GM19025 (cell line): ENCODE data around the gene IFNGR1.
"Not testable (repeated sequence)": the region's sequence is repeated elsewhere in the genome, so short reads cannot be mapped to it uniquely, and the experiment has no call there.

ENCODE experiments used
- ATAC-seq: cut with Tn5 transposase; IDR thresholded peaks from one replicate; pipeline ENCODE4 v1.9.1; 2021; ENCODE audit warnings: mild to moderate bottlenecking, low read depth, moderate library complexity; ENCODE audit not compliant: unreplicated experiment

The IFNGR1 gene

DNA sequence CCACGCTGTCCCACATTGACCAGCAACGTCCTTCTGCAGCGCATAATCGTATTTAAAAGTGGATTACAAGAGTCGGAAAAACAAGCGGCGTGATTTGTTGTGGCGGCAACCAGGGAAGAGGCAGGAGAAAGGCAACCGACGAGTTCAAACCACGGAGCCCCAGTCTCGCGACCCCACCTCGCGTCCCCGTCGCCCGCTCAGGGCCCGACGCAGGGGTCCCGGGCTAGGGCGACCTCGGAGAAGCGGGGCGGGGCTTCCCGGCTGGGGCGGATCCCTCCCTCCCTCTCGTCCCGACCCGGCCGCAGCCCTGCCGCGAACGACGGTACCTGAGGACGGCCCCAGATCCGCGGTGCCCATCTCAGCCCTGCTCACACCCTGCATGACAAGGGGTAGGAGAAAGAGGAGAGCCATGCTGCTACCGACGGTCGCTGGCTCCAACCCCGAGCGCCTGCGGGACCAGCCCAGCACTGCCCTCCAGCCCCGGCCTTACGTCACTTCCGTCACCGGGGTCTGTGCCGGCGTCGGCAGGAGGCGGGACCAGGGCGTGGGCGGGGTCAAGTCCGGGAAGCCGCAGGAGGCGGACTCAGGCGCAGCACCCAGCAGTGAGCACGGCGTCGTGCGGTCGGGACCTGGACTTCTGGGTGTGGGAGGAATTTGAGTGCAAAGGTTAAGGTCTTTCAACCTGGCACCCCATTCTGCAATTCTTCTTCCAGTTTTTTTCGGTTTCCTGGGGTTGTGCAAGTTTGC lies at the start of gene IFNGR1:
Gene IFNGR1 (minus strand): TSS at position 469 of the 747 bp plus-strand sequence. CDS start 58 bp downstream, at position 411.
- peak; percentile 98 for ATAC-seq

DNA sequence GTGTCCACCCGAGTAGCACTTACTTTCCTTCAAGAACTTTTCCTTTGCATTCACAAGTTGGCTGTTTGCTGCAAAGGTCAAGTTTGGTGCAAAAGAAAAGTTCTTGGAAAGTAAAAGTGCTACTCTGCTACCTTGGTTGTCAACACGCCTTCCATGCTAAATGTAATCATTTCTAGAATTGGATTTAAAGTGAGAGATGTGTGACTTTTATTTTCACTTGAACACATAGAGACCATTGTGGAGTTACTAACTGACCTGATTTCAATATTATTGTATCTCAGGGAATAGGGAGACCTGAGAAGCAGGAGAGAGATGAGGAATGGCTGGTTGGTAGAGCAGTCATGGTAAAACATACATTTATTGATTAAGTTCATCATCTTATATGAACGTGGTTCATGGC lies 49.7 kb upstream of the IFNGR1 start:
- no peak for ATAC-seq

DNA sequence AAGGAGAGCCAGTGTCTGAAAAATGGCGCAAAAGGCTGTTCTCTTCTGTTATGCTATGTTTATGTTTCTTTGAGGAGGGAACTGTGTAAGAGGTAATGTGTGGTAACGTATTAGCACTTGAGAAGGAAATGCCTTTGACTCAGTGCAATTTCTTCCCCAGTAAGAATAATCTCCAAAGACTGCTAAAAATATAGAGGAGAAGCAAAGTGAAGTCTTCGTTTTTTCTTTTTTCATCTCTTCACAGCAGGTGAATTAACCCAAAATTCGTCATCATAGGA lies 47.1 kb upstream of the IFNGR1 start:
- no peak for ATAC-seq

DNA sequence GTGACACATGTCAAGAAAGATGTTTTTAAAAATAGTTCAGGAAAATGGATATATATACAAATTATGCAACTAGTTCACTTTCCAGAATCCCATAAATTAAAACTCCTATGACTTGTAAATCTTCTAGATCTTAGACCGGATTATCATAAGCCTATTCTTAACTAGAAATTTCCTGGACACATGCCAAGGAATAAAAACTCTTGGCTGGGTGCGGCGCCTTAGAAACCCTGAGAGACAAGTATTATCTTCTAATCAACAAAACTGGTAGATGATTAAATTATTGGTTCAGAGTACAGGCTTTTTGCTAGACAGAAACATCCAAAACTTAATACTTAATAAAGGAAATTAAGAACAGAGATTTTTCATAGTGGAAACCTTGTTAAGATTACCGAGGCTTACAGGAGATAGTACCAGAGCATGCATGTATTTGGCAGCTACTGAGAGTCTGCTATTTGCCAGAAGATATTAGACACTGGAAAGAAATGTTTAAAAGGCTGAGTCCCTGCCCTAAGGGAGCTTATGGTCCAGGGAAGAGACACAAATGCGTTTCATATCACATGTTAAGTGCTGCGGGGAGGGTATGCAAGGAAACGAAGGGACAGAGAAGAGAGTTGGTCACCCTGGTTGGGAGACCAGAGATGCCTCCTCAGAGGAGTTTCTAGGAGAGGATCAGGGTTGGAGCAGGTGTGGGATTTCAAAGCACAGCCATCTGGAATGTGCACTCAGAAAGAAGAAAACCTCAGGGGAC lies 46.5 kb upstream of the IFNGR1 start:
- ATAC-seq, result no peak

DNA sequence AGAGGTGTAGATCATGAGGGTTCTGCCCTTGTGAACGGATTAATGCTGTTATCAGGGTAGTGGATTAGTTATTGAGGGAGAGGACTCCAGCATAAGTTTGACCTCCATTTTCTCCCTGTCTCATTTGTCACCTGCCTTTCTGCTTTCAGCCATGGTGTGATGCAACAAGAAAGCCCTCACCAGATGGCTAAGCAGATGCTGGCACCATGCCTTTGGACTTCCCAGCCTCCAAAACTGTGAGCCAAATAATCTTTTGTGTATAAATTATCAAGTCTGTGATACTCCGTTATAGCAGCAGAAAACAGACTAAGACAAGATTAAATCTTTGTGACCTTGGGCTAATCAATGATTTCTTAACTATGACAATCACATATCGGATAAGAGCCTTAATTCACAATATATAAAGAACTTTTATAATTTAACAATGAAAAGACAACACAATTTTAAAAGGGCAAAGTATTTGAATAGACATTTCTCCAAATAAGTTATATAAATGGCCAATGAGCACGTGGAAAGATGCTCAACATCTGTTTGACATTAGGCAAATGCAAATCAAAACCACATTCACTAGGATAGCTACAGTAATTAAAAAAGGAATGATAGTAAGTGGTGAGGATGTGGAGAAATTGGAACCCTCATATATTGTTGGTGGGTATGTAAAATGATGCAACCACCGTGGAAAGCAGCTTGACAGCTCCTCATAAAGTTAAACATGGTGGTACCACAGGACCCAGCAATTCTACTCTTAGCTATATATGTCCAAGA lies 45.3 kb upstream of the IFNGR1 start:
- ATAC-seq, result no peak

DNA sequence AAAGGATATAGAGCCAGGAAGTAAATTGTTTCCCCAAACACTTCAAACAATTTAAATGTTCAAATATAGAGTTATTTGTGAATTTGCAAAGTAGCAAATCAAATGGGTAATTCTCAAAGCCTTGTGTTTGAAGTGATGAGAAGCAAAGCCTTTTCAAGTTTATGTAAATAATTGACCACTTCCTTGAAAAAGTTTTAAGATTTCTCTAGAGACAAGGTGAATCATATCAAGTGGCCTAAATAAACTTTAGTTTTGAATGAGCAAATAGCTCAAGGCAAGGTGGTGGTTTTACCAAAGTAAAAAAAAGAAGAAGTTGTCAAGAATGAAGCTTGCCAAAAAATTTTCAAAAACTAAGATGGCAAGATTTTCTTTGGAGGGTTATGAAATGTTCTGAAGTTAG lies 42.6 kb upstream of the IFNGR1 start:
- no peak for ATAC-seq

DNA sequence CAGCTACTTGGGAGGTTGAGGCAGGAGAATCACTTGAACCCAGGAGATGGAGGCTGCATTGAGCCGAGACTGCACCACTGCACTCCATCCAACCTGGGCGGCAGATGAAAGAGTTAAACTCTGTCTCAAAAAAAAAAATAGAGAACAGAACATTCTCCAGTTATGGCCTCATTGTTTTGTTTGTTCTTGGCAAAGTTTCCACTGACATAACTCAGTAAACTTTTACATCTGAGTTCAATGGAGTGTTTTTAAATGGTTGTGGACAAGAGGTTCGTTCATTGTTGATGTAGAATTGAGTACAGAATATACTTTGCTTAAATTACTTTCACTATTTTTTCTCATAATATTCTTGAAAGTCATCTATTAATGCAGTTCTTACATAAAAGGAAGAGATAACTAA lies 42.2 kb upstream of the IFNGR1 start:
- ATAC-seq, result no peak

DNA sequence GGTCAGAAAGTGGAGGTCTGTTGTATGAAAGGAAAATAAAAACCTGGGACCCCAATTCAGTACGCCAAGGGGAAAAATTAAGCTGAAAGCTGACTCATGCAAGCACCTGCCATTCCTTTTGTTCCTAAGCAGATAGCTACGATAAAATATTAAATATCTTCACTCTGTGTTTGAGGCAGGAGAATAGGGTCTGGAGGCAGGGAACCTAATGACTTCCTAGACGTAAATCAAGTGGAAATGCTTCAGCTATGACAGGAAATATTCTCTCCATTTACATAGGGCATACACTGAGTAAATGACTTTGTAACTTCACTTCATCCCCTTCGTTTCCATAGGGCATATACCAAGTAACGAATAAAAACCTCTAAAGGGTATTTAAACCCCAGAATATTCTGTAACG lies 41.0 kb upstream of the IFNGR1 start:
- no peak for ATAC-seq

DNA sequence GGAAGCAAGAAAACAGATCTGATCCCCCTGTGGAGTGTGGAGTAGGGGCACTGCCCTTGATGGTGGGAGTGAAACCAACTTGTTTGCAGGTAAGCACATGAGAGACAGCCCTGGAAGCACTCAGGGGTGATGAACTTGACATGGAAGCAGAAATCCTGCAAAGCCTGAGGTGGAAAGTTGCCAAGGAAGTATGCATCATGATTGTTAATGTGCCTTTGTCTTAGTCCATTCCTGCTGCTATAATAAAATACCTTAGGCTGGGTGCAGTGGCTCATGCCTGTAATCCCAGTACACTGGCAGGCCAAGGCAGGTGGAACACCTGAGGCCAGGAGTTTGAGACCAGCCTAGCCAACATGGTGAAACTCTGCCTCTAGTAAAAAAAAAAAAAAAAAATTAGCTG lies 40.2 kb upstream of the IFNGR1 start:
- no peak for ATAC-seq

DNA sequence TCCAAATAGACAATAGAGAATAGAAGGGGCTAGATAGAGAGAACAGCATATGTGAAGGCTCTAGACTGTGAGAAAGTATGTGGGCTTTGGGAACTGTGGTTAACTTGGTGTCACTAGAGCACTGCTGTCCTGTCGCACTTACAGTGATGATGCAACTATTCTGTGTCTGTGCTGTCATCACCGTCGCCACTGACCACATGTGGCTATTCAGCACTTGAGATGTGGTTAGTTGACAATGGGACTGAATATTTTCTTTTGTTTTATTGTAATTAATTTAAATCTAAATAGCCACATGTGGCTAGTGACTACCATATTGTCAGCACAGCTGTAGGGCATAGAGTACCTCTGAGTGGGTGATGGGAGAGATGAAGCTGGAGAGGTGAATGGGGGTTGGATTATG lies 39.0 kb upstream of the IFNGR1 start:
- ATAC-seq, result no peak

DNA sequence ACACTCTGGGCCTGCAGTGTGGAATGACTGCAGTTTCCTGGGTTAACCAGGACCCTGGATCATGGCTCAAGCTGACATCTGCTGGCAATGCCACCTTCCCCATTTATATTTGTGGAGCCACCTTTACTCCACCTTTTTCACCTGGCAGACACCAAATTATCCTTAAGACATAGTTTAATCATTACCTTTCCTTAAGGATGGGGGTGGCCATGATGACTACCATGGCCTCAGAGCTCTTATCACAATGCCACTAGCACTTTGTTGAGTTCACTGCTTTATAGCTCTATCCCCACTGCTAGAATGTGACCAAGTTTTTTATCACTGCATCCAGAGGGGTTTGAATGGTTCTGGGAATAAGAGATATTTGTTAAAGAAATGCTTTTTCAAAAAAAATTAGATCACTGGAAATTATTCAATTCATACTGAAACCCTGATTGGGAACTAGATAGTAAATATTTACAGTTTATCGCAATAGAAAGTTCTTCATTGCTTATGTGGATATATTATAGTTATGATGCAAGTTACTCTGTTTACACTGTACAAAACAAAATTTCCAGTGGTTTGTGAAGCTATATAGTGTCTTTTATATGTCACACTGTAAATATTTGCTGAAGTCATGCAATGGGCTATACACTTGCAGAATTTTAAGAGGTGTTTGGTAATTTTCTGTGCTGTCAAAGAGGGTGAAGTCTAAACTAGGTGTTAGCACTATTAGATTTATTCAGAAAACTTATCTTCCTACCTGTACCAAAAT lies 37.3 kb upstream of the IFNGR1 start:
- ATAC-seq, result no peak

DNA sequence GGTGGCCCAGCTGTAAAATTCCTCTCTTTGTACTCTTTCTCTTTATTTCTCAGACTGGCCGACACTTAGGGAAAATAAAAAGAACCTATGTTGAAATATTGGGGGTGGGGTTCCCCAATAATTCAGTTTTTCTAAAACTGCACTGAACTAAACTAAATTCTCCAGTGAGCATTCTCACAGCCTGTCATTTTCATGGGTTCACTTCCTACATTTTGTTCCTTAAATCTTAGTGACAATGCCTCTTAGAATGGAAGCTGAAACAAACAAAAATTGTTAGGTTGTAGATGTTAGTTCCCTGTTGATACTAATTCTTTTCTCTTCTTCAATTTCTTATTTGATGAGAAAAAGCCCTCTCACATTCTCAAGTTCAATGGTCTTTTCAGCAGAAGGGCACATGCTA lies 35.8 kb upstream of the IFNGR1 start:
- ATAC-seq, result no peak

DNA sequence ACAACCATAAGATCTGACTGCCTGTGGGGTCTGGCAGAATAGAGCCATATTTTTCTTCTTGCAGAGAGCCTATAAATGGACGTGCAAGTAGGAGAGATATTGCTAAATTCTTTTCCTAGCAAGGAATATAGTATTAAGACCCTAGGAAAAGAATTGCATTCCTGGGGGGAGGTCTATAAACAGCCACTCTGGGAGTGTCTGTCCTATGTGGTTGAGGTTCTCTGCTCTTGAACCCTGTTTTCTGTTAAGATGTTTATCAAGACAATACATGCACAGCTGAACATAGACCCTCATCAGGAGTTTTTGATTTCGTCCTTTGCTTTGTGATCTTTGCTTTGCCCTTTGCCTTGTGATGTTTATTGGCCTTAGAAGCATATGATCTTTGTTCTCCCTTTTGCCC lies 35.2 kb upstream of the IFNGR1 start:
- ATAC-seq, result not testable (repeated sequence)

DNA sequence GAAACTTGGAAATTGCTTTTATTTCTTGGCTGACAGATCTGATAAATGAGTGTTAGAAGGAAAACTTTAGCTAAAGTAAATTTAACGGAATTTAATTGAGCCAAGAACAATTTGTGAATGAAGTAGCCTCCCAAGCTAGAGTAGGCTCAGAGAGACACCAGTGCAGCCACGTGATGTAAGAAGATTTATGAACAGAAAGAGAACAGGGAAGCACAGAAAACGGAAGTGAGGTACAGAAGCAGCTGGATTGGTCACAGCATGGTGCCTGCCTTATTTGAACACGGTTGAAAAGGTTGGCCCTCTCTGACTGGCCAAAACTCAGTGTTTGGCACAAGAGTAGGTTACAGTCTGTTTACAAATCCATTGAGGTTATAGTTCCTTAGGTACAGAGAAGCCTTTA lies 29.5 kb upstream of the IFNGR1 start:
- no peak for ATAC-seq

DNA sequence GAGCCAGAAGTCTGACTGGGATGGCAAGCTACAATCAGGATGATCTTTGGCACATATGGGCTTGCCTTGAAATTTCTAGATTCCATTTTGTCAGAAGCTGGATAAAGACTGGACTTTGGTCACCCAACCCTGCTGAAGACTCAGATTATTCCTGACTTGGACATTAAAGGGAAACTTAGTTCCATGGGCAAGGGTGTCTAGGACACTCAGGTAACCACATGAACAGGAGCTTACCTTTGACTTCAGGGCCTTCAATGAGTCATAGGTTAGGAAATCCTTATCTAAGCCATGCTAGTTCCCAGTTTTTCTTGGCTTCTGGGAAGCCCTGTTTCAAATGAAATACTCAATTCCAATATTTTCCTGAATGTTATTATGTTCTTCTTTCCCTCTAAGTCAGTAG lies 28.5 kb upstream of the IFNGR1 start:
- ATAC-seq, result no peak

DNA sequence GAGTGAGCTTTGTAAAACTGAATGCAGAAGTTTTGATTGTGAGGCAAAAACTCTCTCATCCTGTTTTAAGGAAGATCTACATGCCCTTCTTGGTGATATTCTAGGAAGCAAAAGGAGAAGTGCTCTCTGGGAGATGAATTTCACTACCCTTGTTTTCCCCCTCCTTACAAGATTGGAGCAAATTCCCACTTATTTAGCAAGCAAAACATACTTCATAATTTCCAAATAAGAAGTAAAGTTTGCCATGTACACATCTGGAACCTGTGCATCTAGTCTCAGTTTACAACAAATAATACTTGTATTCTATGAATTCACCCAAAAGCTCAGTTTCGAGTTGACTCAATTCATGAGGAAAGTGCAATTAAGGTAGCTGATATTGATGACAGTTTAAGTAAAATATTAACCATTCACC lies 27.6 kb upstream of the IFNGR1 start:
- no peak for ATAC-seq

DNA sequence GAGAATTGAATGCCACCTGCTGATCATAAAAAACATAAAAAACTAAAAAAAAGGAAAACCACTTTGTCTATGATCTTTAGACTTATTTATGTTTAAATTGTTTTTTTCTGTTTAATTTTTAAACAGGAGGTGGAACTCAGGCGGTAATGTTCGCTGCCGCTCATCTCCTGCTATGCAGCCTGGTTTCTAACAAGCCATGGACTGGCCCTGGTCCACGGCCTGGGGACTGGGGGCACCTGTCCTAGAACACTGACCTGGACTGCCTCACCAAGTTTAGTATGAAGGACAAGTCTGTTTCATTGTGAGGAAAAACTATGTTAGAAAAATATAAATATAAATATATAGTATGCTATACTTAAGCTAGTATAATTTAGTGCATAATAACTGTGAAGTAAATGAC lies 27.0 kb upstream of the IFNGR1 start:
- ATAC-seq, result no peak

DNA sequence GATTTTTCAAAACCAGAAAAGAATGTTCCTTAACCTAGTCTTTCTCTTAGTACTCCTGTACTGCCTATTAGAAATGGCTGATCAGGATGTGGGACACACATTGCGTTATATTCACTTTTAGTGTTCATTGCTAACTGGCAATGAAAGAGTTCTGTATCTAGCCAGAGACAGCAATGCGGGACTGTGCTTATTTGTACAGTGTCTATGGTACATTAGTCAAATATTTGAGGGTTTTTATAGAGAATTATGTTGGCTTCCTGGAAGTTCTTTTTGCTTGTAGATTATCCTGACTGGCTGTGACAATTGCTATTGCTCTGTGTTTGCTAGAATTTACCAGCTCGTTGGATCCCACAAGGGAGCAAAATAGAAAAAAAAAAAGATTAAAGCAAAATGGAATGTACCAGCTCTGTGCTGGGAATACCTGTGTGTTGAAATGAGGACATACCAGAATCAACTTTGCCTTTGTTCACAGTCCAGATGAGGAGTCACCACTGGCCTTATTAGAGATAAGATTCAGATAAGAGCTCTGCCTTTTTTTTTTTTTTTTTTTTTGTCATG lies 22.4 kb upstream of the IFNGR1 start:
- ATAC-seq, result no peak

DNA sequence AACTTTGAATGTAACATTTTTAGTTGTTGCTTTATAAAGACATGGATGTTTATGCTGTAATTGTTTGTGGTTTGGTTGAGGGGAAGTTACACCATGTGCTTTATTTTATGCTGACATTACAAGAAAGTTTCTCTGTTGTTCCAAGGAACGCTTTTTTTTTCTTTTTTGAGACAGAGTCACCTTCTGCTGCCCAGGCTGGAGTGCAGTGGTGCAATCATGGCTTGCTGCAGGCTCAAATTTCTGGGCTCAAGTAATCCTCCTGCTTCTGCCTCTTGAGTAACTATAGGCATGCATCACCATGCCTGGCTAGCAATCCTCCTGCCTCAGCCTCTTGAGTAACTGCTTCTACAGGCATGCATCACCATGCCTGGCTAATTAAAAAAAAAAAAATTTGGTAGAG lies 21.0 kb upstream of the IFNGR1 start:
- no peak for ATAC-seq

DNA sequence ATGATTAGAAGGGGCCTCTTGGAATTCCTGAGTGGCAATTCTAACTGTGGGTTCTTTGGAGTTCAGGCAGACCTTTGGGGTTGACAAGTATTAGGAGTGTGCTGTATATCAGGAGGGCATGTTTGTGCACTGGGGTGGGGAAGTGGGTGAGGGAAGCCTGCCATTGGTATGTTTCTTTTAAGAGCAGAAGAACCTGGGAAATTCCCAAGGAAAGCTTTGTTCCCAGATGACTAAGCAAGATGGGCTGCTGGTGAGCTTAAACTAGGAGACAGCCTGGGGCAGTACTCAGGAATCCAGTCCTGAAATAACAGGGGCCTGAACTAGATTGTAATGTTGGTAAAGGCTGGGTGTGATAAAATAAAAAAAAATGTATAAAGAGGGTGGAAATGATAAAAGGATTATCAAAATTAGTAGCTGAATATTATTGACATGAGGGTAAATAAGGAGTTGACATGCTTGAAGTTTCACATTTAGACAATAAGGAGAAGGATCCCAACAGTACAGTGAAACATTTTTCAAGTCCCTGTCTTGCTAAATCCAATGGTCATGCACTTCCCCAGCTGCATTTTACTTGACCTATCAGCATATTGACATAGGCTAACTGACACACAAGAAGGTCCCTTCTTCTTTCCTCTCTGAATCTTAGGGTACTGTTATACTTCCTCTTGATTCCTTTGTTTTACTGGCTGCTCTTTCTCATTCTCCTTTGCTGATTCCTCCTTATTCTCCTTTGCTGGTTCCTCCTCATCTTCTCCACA lies 18.4 kb upstream of the IFNGR1 start:
- no peak for ATAC-seq
